Retinal pigment epithelial cell (primary cell): ENCODE data around the gene TMEM154.
A peak's percentile ranks its signal among the peaks of the same experiment; 100 is the strongest.

Experiments used
- DNase-seq: peaks from one replicate; pipeline ENCODE4 v3.0.0-alpha.2; 2010; ENCODE audit warnings: low read depth
- H3K4me3 ChIP-seq: 2 replicates; pipeline ENCODE4 v1.5.1; 2011; ENCODE audit warnings: mild to moderate bottlenecking, low read length, control low read depth, moderate library complexity
- CTCF ChIP-seq: conservative IDR thresholded peaks from 2 replicates; pipeline ENCODE4 v1.5.1; 2011; ENCODE audit warnings: low read depth, low read length, control low read depth, inconsistent platforms

TMEM154 gene

GRCh38 chr4:152697284-152698088, 17.7 kb upstream of the TMEM154 start:
- DNase-seq, result no peak
- no peak for TF ChIP-seq CTCF
- no peak overlapping the region for H3K4me3 ChIP-seq

- H3K4me3 ChIP-seq, result no peak overlapping the region
- no peak for TF ChIP-seq CTCF
- DNase-seq, result peak; percentile 66
Measured at GRCh38 chr4:152696764-152697261, 17.0 kb upstream of the TMEM154 start.

- DNase-seq, result no peak
- H3K4me3 ChIP-seq, result no peak overlapping the region
- TF ChIP-seq CTCF, result no peak
Measured at GRCh38 chr4:152693871-152694270, 14.1 kb upstream of the TMEM154 start.

GRCh38 chr4:152691761-152692160, 12.0 kb upstream of the TMEM154 start:
- no peak for TF ChIP-seq CTCF
- no peak for DNase-seq
- H3K4me3 ChIP-seq, result no peak overlapping the region

GRCh38 chr4:152690706-152691651, 11.2 kb upstream of the TMEM154 start:
- no peak for DNase-seq
- H3K4me3 ChIP-seq, result no peak overlapping the region
- TF ChIP-seq CTCF, result no peak

GRCh38 chr4:152689615-152690501, 10.1 kb upstream of the TMEM154 start:
- no peak for TF ChIP-seq CTCF
- H3K4me3 ChIP-seq, result no peak overlapping the region
- DNase-seq, result no peak
